SU-DHL-6 (cell line): ENCODE measurements around the gene SPTBN1.

ENCODE experiments used
- H2AFZ ChIP-seq: fragments of 200-600 bp; sonication (generic); 2 replicates; pipeline ENCODE4 v1.6.1; 2014; ENCODE audit warnings: low read depth, mild to moderate bottlenecking, moderate library complexity, mixed read lengths, antibody characterized with exemption, low read length; ENCODE audit not compliant: severe bottlenecking
- H3F3A ChIP-seq: fragments of 200-600 bp; shearing (Covaris generic); 2 replicates; pipeline ENCODE4 v1.6.0; 2016; ENCODE audit warnings: antibody characterized with exemption, mild to moderate bottlenecking; ENCODE audit not compliant: insufficient read depth
- H3K27ac ChIP-seq: fragments of 200-600 bp; sonication (generic); 2 replicates; pipeline ENCODE4 v1.5.1; 2016; ENCODE audit warnings: low read depth, mild to moderate bottlenecking, low read length, moderate library complexity, mixed read lengths
- H3K27me3 ChIP-seq: fragments of 200-600 bp; sonication (generic), shearing (Covaris generic); 2 replicates; pipeline ENCODE4 v1.6.0; 2014; ENCODE audit warnings: mild to moderate bottlenecking, low read length
- H3K36me3 ChIP-seq: fragments of 200-600 bp; sonication (generic); 2 replicates; pipeline ENCODE4 v1.6.1; 2014; ENCODE audit warnings: mild to moderate bottlenecking, low read length, mixed read lengths
- H3K4me2 ChIP-seq: fragments of 300-600, 200-600 bp; shearing (Covaris generic), sonication (generic); 2 replicates; pipeline ENCODE4 v1.6.0; 2014; ENCODE audit warnings: low read length, low read depth, mild to moderate bottlenecking; ENCODE audit not compliant: poor library complexity, severe bottlenecking
- H3K4me3 ChIP-seq: fragments of 200-600 bp; sonication (generic); 2 replicates; pipeline ENCODE4 v1.5.1; 2014; ENCODE audit warnings: antibody characterized with exemption, low read length, mild to moderate bottlenecking, mixed read lengths; ENCODE audit not compliant: insufficient read depth, poor library complexity, severe bottlenecking
- H3K79me2 ChIP-seq: fragments of 200-600 bp; sonication (generic); 2 replicates; pipeline ENCODE4 v1.6.1; 2014; ENCODE audit warnings: mild to moderate bottlenecking, low read length, moderate library complexity; ENCODE audit not compliant: insufficient read depth
- H3K9ac ChIP-seq: fragments of 200-600 bp; sonication (generic); 2 replicates; pipeline ENCODE4 v1.7.0; 2014; ENCODE audit warnings: mild to moderate bottlenecking, low read length
- H3K9me2 ChIP-seq: fragments of 200-600 bp; sonication (generic); replicated peaks from 2 replicates; pipeline ENCODE4 v1.6.1; 2014; ENCODE audit warnings: low read length; ENCODE audit not compliant: insufficient read depth
- H3K9me3 ChIP-seq: fragments of 200-600 bp; sonication (generic); 2 replicates; pipeline ENCODE4 v1.6.1; 2014; ENCODE audit warnings: low read length, mixed read lengths; ENCODE audit not compliant: insufficient read depth
- H4K20me1 ChIP-seq: fragments of 200-600 bp; sonication (generic); 2 replicates; pipeline ENCODE4 v1.6.1; 2014; ENCODE audit warnings: low read depth, mild to moderate bottlenecking, antibody characterized with exemption, low read length, moderate library complexity, mixed read lengths
- CTCF ChIP-seq: fragments of 200-600 bp; sonication (generic); IDR thresholded peaks from one replicate; pipeline ENCODE4 v1.5.1; 2017; ENCODE audit warnings: antibody characterized with exemption, mild to moderate bottlenecking, low read length, moderate library complexity; ENCODE audit not compliant: insufficient read depth, poor library complexity, severe bottlenecking
- EZH2phosphoT487 ChIP-seq: fragments of 200-600 bp; sonication (generic), shearing (Covaris generic); conservative IDR thresholded peaks from 2 replicates; pipeline ENCODE4 v1.6.1; 2018; ENCODE audit warnings: mild to moderate bottlenecking, antibody characterized with exemption, low read length, moderate library complexity, mixed read lengths

Gene SPTBN1

GRCh38 chr2:54486766-54487165, 30.6 kb downstream of the SPTBN1 start:
- H3K79me2 ChIP-seq, result peaks cover 20% of the 10 kb centered on the region; the same call in 1 of the 2 replicates
- TF ChIP-seq EZH2phosphoT487 (no peak), CTCF (no peak)
- H4K20me1 ChIP-seq, result no peaks in the 10 kb centered on the region
- H3F3A ChIP-seq, result no peaks in the 10 kb centered on the region
- H3K9ac ChIP-seq, result no peak overlapping the region
- no peak overlapping the region for H3K4me3 ChIP-seq
- no peak overlapping the region for H3K27ac ChIP-seq
- H3K36me3 ChIP-seq, result no peaks in the 10 kb centered on the region
- H3K9me2 ChIP-seq, result no peaks in the 10 kb centered on the region
- no peaks in the 10 kb centered on the region for H3K9me3 ChIP-seq
- H2AFZ ChIP-seq, result no peak overlapping the region
- no peak overlapping the region for H3K4me2 ChIP-seq
- H3K27me3 ChIP-seq, result no peaks in the 10 kb centered on the region

- no peak overlapping the region for H3K4me2 ChIP-seq
- H3K27me3 ChIP-seq, result no peaks in the 10 kb centered on the region
- H3K79me2 ChIP-seq, result peaks cover 5% of the 10 kb centered on the region; the same call in 1 of the 2 replicates
- H3K4me3 ChIP-seq, result no peak overlapping the region
- H3K27ac ChIP-seq, result 0 out of 2 replicates have a peak overlapping the region, but pooled peaks have one; percentile 45
- H3K9me3 ChIP-seq, result no peaks in the 10 kb centered on the region
- no peak overlapping the region for H3K9ac ChIP-seq
- no peaks in the 10 kb centered on the region for H3K36me3 ChIP-seq
- 0 out of 2 replicates have a peak, but pooled peaks cover 3% of the 10 kb centered on the region for H3F3A ChIP-seq
- no peaks in the 10 kb centered on the region for H3K9me2 ChIP-seq
- no peaks in the 10 kb centered on the region for H4K20me1 ChIP-seq
- H2AFZ ChIP-seq, result no peak overlapping the region
- no peak for TF ChIP-seq CTCF
- no peak for TF ChIP-seq EZH2phosphoT487
Observed at GRCh38 chr2:54490863-54491262, 34.7 kb downstream of the SPTBN1 start.

- H3F3A ChIP-seq, result 0 out of 2 replicates have a peak, but pooled peaks cover 3% of the 10 kb centered on the region
- no peaks in the 10 kb centered on the region for H3K36me3 ChIP-seq
- no peaks in the 10 kb centered on the region for H4K20me1 ChIP-seq
- no peaks in the 10 kb centered on the region for H3K9me3 ChIP-seq
- TF ChIP-seq EZH2phosphoT487, result no peak
- no peak for TF ChIP-seq CTCF
- H3K79me2 ChIP-seq, result peaks cover 5% of the 10 kb centered on the region; the same call in 1 of the 2 replicates
- no peak overlapping the region for H2AFZ ChIP-seq
- H3K9me2 ChIP-seq, result no peaks in the 10 kb centered on the region
- no peak overlapping the region for H3K4me3 ChIP-seq
- H3K9ac ChIP-seq, result no peak overlapping the region
- peak overlapping the region; percentile 27 for H3K4me2 ChIP-seq
- no peaks in the 10 kb centered on the region for H3K27me3 ChIP-seq
- peak overlapping the region; percentile 45 for H3K27ac ChIP-seq
Observed at GRCh38 chr2:54492335-54492734, 36.2 kb downstream of the SPTBN1 start.
